ENCODE measurements around the gene MGAT4C.

- TF ChIP-seq CTCF (IDR thresholded peaks at IDR 0.05) (no peak), POLR2A (IDR thresholded peaks at IDR 0.05) (no peak)
These were observed 37.6 kb upstream of the MGAT4C start for GRCh38 chr12:86293682-86294240.

Data from upper lobe of left lung (tissue), 4 donors.